Measurements from ENCODE around the gene EIF4G3.

- no peak for TF ChIP-seq MAX (IDR thresholded peaks at IDR 0.05; ENCODE audit: low read depth)
- TF ChIP-seq, protein P1, sequence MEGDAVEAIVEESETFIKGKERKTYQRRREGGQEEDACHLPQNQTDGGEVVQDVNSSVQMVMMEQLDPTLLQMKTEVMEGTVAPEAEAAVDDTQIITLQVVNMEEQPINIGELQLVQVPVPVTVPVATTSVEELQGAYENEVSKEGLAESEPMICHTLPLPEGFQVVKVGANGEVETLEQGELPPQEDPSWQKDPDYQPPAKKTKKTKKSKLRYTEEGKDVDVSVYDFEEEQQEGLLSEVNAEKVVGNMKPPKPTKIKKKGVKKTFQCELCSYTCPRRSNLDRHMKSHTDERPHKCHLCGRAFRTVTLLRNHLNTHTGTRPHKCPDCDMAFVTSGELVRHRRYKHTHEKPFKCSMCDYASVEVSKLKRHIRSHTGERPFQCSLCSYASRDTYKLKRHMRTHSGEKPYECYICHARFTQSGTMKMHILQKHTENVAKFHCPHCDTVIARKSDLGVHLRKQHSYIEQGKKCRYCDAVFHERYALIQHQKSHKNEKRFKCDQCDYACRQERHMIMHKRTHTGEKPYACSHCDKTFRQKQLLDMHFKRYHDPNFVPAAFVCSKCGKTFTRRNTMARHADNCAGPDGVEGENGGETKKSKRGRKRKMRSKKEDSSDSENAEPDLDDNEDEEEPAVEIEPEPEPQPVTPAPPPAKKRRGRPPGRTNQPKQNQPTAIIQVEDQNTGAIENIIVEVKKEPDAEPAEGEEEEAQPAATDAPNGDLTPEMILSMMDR (IDR thresholded peaks at IDR 0.05): no peak
- TF ChIP-seq REST (IDR thresholded peaks at IDR 0.05; ENCODE audit: low read depth, low read length): no peak
- no peak for TF ChIP-seq SMC3 (IDR thresholded peaks at IDR 0.05; ENCODE audit: low read depth, low read length)
- no peak for TF ChIP-seq USF2 (IDR thresholded peaks at IDR 0.05; ENCODE audit: borderline replicate concordance, low read depth, low read length)
- TF ChIP-seq TAF1 (IDR thresholded peaks at IDR 0.05; ENCODE audit: borderline replicate concordance, low read depth, low read length): no peak
- no peak for TF ChIP-seq POLR2AphosphoS5 (IDR thresholded peaks at IDR 0.05; ENCODE audit: low read depth, low read length)
- no peak for TF ChIP-seq EP300 (IDR thresholded peaks at IDR 0.05; ENCODE audit: borderline replicate concordance in 1 of 2, low read depth in 1 of 2, low read length in 1 of 2)
- TF ChIP-seq ELF1 (IDR thresholded peaks at IDR 0.05): no peak
- TF ChIP-seq RFX5 (IDR thresholded peaks at IDR 0.05; ENCODE audit: low read length): no peak
- TF ChIP-seq, protein P2, sequence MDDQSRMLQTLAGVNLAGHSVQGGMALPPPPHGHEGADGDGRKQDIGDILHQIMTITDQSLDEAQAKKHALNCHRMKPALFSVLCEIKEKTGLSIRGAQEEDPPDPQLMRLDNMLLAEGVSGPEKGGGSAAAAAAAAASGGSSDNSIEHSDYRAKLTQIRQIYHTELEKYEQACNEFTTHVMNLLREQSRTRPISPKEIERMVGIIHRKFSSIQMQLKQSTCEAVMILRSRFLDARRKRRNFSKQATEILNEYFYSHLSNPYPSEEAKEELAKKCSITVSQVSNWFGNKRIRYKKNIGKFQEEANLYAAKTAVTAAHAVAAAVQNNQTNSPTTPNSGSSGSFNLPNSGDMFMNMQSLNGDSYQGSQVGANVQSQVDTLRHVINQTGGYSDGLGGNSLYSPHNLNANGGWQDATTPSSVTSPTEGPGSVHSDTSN (IDR thresholded peaks at IDR 0.05): no peak
- TF ChIP-seq FOXM1 (IDR thresholded peaks at IDR 0.05; ENCODE audit: low read depth): no peak
- TF ChIP-seq GABPA (IDR thresholded peaks at IDR 0.05; ENCODE audit: low read depth): no peak
Observed at GRCh38 chr1:20964540-20965484, 211.9 kb downstream of the EIF4G3 start.
